Measurements from ENCODE around the gene UST.
"Not testable (repeated sequence)": the region's sequence is repeated elsewhere in the genome, so short reads cannot be mapped to it uniquely, and the experiment has no call there.

The UST gene

GRCh38 chr6:149102324-149102723, 355.5 kb downstream of the UST start:
- no peak for DNase-seq

- DNase-seq, result not testable (repeated sequence)
These were observed 357.1 kb downstream of the UST start for GRCh38 chr6:149103950-149104349.

GRCh38 chr6:149107520-149107919, 360.7 kb downstream of the UST start:
- DNase-seq, result no peak

GRCh38 chr6:149108038-149108748, 361.4 kb downstream of the UST start:
- no peak for DNase-seq

GRCh38 chr6:149108749-149109100, 361.9 kb downstream of the UST start:
- no peak for DNase-seq

- no peak for DNase-seq
These were observed 362.7 kb downstream of the UST start for GRCh38 chr6:149109397-149110070.

- DNase-seq, result no peak
These were observed 364.8 kb downstream of the UST start for GRCh38 chr6:149111556-149112115.

GRCh38 chr6:149112976-149113375, 366.1 kb downstream of the UST start:
- no peak for DNase-seq

GRCh38 chr6:149114167-149114566, 367.3 kb downstream of the UST start:
- no peak for DNase-seq

GRCh38 chr6:149118737-149119653, 372.2 kb downstream of the UST start:
- no peak for DNase-seq

GRCh38 chr6:149122850-149123821, 376.3 kb downstream of the UST start:
- no peak for DNase-seq

- DNase-seq, result no peak
These were observed 378.5 kb downstream of the UST start for GRCh38 chr6:149125309-149125708.
